ENCODE data around the gene ZNF708.
"Not testable (repeated sequence)": the region's sequence is repeated elsewhere in the genome, so short reads cannot be mapped to it uniquely, and the experiment has no call there.

The ZNF708 gene

GRCh38 chr19:21328885-21329605 lies at the start of gene ZNF708:
TSS of gene ZNF708 (minus strand) at chr19:21329410. CDS start at chr19:21329212, 198 bp downstream.
- peak; percentile 86 for DNase-seq

GRCh38 chr19:21362291-21362690 lies 33.1 kb upstream of the ZNF708 start:
- no peak for DNase-seq

GRCh38 chr19:21358768-21359451 lies 29.7 kb upstream of the ZNF708 start, which contains the start of gene ZNF738:
TSS of gene ZNF738 (plus strand) at chr19:21359000. CDS start at chr19:21359141, 141 bp downstream.
- DNase-seq, result peak; percentile 91

- no peak for DNase-seq
Measured at GRCh38 chr19:21352830-21353229, 23.6 kb upstream of the ZNF708 start.

GRCh38 chr19:21344841-21345240 lies 15.6 kb upstream of the ZNF708 start:
- DNase-seq, result not testable (repeated sequence)

GRCh38 chr19:21335721-21336120 lies 6.5 kb upstream of the ZNF708 start:
- no peak for DNase-seq

GRCh38 chr19:21328406-21328805 lies 804 bp downstream of the ZNF708 start:
- no peak for DNase-seq

GRCh38 chr19:21326169-21326568 lies 3.0 kb downstream of the ZNF708 start:
- DNase-seq, result no peak

GRCh38 chr19:21323000-21323399 lies 6.2 kb downstream of the ZNF708 start:
- DNase-seq, result no peak

- DNase-seq, result no peak
Measured at GRCh38 chr19:21322528-21322927, 6.7 kb downstream of the ZNF708 start.

- DNase-seq, result no peak
Measured at GRCh38 chr19:21321996-21322395, 7.2 kb downstream of the ZNF708 start.

GRCh38 chr19:21321134-21321533 lies 8.1 kb downstream of the ZNF708 start:
- DNase-seq, result no peak

GRCh38 chr19:21317821-21318220 lies 11.4 kb downstream of the ZNF708 start:
- no peak for DNase-seq

GRCh38 chr19:21314676-21315075 lies 14.5 kb downstream of the ZNF708 start:
- DNase-seq, result no peak

- not testable (repeated sequence) for DNase-seq
Measured at GRCh38 chr19:21312807-21313206, 16.4 kb downstream of the ZNF708 start.

- no peak for DNase-seq
Measured at GRCh38 chr19:21308773-21309172, 20.4 kb downstream of the ZNF708 start.

GRCh38 chr19:21306881-21307479 lies 22.2 kb downstream of the ZNF708 start:
- DNase-seq, result not testable (repeated sequence)

- not testable (repeated sequence) for DNase-seq
Measured at GRCh38 chr19:21293768-21294167, 35.4 kb downstream of the ZNF708 start.

GRCh38 chr19:21269813-21270212 lies 59.4 kb downstream of the ZNF708 start:
- DNase-seq, result no peak

GRCh38 chr19:21264891-21265290 lies 64.3 kb downstream of the ZNF708 start:
- DNase-seq, result no peak

GRCh38 chr19:21264416-21264815 lies 64.8 kb downstream of the ZNF708 start:
- DNase-seq, result no peak

- not testable (repeated sequence) for DNase-seq
Measured at GRCh38 chr19:21260848-21261381, 68.3 kb downstream of the ZNF708 start.

- DNase-seq, result no peak
Measured at GRCh38 chr19:21260164-21260847, 68.9 kb downstream of the ZNF708 start.
